HG02943 (cell line): ENCODE measurements around the gene KLHL25.

Source experiments
- ATAC-seq: cut with Tn5 transposase; IDR thresholded peaks from one replicate; pipeline ENCODE4 v1.9.1; 2021; ENCODE audit warnings: mild to moderate bottlenecking, low read depth, moderate library complexity; ENCODE audit not compliant: unreplicated experiment

The KLHL25 gene

DNA sequence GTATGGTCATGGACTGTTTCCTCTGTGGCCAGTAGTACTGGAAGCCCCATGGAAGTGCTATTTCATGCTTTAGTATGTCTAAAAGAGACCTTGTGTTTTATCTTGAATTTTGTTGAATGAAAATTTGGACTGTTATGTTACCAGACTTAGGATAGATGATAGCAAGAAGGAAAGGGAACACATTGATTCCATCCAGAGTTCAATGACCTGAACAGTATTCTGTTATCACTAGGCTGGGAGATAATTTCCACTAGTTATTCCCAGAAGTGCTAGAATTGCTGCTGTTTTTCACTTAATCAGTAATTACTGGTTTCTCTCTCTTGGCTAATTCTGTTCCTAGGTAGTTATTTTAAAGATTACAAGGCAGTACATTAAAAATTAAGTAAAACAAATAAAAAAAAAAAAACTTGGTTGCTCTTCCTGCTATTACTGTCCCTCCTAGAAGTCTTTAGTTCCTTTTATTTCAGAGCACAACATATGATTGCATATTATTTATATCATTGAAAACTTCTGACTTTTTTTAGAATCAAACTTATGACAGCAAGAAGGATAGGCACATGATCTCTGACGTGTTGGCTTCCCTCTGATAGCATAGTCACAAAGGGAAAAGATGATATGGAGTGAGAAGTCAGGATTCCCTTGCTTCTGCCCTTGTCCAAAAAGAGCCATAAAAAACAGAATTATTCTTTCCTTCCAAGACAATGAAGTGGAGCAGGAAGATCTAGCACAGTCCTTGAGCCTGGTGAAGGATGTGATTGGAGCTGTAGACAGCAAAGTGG lies 72.2 kb downstream of the KLHL25 start:
- ATAC-seq: no peak

- ATAC-seq: no peak
These were observed 75.7 kb downstream of the KLHL25 start for GRCh38 chr15:85718981-85719380.

DNA sequence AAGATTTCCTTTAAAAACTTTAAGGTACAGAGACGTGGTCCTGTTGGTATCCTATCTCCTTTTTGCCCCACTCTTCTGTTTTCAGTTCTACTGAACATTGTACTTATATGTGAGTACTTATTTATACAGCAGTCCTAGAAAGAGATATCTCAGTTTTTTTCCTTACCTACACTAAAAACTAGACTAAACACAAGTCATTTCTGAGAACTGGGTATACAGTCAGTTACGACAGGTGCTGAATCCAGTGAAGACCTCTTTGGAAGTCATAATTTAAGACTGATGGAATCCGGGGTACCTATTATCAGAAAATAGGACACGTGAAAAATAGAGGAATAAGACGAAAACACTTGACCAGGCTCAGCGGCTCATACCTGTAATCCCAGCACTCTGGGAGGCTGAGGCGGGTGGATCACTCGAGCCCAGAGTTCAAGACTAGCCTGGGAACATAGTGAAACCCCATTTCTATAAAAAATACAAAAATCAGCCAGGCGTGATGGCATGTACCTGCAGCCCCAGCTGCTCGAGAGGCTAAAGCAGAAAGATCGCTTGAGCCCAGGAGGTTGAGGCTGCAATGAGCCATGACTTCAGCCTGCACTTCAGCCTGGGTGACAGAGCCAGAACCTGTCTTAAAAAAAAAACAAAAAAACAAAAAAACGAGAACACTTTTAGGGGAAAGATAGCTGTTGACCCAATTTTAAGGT lies 76.3 kb downstream of the KLHL25 start:
- peak; percentile 62 for ATAC-seq

- no peak for ATAC-seq
These were observed 77.5 kb downstream of the KLHL25 start for GRCh38 chr15:85717212-85717611.

DNA sequence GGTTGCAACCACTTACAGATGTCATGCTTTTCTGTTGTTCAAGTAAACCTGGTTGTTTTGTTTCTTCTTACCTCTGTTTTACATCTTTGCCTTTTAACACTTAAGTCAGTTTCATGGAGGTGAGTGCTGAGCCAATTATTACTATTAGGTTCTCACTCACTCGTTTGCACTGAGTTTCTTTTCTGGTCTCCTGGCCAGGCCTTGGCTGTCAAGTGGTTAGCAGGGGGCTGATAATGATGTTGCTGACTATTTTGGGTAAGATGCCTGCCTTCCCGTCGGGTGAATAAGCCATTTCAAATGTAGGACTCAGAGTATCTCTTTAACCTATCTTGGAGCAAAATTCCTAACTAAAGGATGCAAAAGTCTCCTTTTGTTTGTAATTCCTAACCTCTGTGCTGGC lies 78.5 kb downstream of the KLHL25 start:
- no peak for ATAC-seq

GRCh38 chr15:85711580-85712192 lies 83.0 kb downstream of the KLHL25 start:
- no peak for ATAC-seq

- ATAC-seq: peak; percentile 49
These were observed 84.3 kb downstream of the KLHL25 start for GRCh38 chr15:85710340-85710842.
